Esophagus muscularis mucosa (tissue), 4 donors: Measurements from ENCODE around the gene TRIM56. TPM values are rescaled to one million over a fixed set of nuclear protein-coding genes. Genes with fewer than 3 reads are reported as not detected.
"Not testable (repeated sequence)": the region's sequence is repeated elsewhere in the genome, so short reads cannot be mapped to it uniquely, and the experiment has no call there.

Experiments used
- DNase-seq: peaks from one replicate; pipeline ENCODE4 v3.0.0-alpha.2; 2017; ENCODE audit errors: extremely low spot score
- H3K27ac ChIP-seq, 4 donors: fragments of 200-600 bp; sonication (generic); replicated peaks in 1 of 4; 1 replicate in 3 of 4; 2 replicates in 1 of 4; pipeline ENCODE4 v1.5.1; 2016 to 2019; ENCODE audit warnings: mild to moderate bottlenecking in 1 of 4
- H3K27me3 ChIP-seq, 4 donors: fragments of 200-600 bp; sonication (generic); one replicate each; pipeline versions ENCODE4 v1.5.1 to v1.6.0; 2016 to 2019
- H3K36me3 ChIP-seq, 4 donors: fragments of 200-600 bp; sonication (generic); one replicate each; pipeline ENCODE4 v1.5.1; 2016 to 2019
- H3K4me1 ChIP-seq, 4 donors: fragments of 200-600 bp; sonication (generic); one replicate each; pipeline ENCODE4 v1.5.1; 2016 to 2019
- H3K4me3 ChIP-seq, 4 donors: fragments of 200-600 bp; sonication (generic); 1 replicate in 2 of 4; 2 replicates in 2 of 4; pipeline ENCODE4 v1.5.1; 2016 to 2019; ENCODE audit warnings: mild to moderate bottlenecking in 4 of 4, moderate library complexity in 1 of 4
- H3K9me3 ChIP-seq, 4 donors: fragments of 200-600 bp; sonication (generic); 1 replicate in 3 of 4; 2 replicates in 1 of 4; pipeline ENCODE4 v1.5.1; 2016 to 2019
- CTCF ChIP-seq, 3 experiments: fragments of 200-600 bp in 2 of 3; fragments of 450-650 bp in 1 of 3; sonication (generic) in 2 of 3; IDR thresholded peaks; one replicate each; pipeline ENCODE4 v1.5.1; 2017 to 2019; ENCODE audit warnings: antibody characterized with exemption in 3 of 3, mild to moderate bottlenecking in 2 of 3, moderate library complexity in 1 of 3
- EP300 ChIP-seq: sonication (generic); formaldehyde crosslinking; IDR thresholded peaks from one replicate; pipeline ENCODE4 v1.6.1; 2017; ENCODE audit warnings: antibody characterized with exemption
- POLR2A ChIP-seq: fragments of 450-650 bp; IDR thresholded peaks from one replicate; pipeline ENCODE4 v1.6.1; 2017; ENCODE audit warnings: antibody characterized with exemption, moderate library complexity, mild to moderate bottlenecking, low read depth
- POLR2AphosphoS5 ChIP-seq, 2 donors: sonication (generic); formaldehyde crosslinking; IDR thresholded peaks; one replicate each; pipeline ENCODE4 v1.6.1; 2017; ENCODE audit warnings: antibody characterized with exemption in 2 of 2
- WGBS: methylation state at CpG from one replicate; pipeline ENCODE4 v1.1.5; 2018; 5-methylcytosine and 5-hydroxymethylcytosine counted together
- intact Hi-C: fragments of 100-400 bp; cut with DNase I; formaldehyde crosslinking; loops from one replicate; pipeline ENCODE4 v1.15.1; 2023
- total RNA-seq, 4 donors: library from RNA; depleted of rRNA; stranded (reverse); fragments of >200 nt; gene quantifications; one replicate each; pipeline versions ENCODE4 v1.1.0 to v1.2.1, GENCODE V29; 2016

TRIM56 gene
- total RNA-seq, 4 donors from 2014 or later = 16.2 to 25.1 (median 22.9) TPM

GRCh38 chr7:101075646-101076045 lies 9.6 kb upstream of the TRIM56 start:
- no peak overlapping the region for H3K27ac ChIP-seq
- no peaks in the 10 kb centered on the region for H3K36me3 ChIP-seq
- no peaks in the 10 kb centered on the region for H3K9me3 ChIP-seq
- no peak for DNase-seq
- WGBS = 65% methylated on average over 3 of the region's 3 CpGs
- intact Hi-C loops = loop anchor here (5.0 kb wide), 1 partner anchor 178 kb away; the partner anchor contains the start of gene ACHE
- no peak overlapping the region for H3K4me3 ChIP-seq
- TF ChIP-seq CTCF (IDR thresholded peaks at IDR 0.05) = no peak
- no peak for TF ChIP-seq POLR2A
- no peak for TF ChIP-seq EP300
- no peak for TF ChIP-seq POLR2AphosphoS5 (IDR thresholded peaks at IDR 0.05)
- H3K27me3 ChIP-seq = peaks cover 0 to 10% (median 0%) of the 10 kb centered on the region in 4 donors
- H3K4me1 ChIP-seq = peaks cover 0 to 7% (median 2%) of the 10 kb centered on the region in 4 donors

- DNase-seq, H3K36me3 ChIP-seq, H3K27me3 ChIP-seq, H3K27ac ChIP-seq, H3K4me1 ChIP-seq, H3K9me3 ChIP-seq, H3K4me3 ChIP-seq: not testable (repeated sequence)
- intact Hi-C loops = loop anchor here (5.0 kb wide), 1 partner anchor 179 kb away; the partner anchor contains the start of gene ACHE
- WGBS = 81% methylated on average over 8 of the region's 8 CpGs
These were observed 9.1 kb upstream of the TRIM56 start for GRCh38 chr7:101076183-101076582.

- WGBS = 11% methylated on average over 11 of the region's 13 CpGs
- intact Hi-C loops = loop anchor here (5.0 kb wide), 1 partner anchor 180 kb away; the partner anchor contains the start of gene ACHE
- H3K27me3 ChIP-seq = peaks cover 0 to 3% (median 0%) of the 10 kb centered on the region in 4 donors
- H3K4me1 ChIP-seq = peaks cover 0 to 7% (median 2%) of the 10 kb centered on the region in 4 donors
- H3K4me3 ChIP-seq = no peak overlapping the region
- TF ChIP-seq POLR2A = no peak
- TF ChIP-seq POLR2AphosphoS5 (IDR thresholded peaks at IDR 0.05) = peak in 1 of 2 donors; percentile 9
- TF ChIP-seq CTCF (IDR thresholded peaks at IDR 0.05) = peak; percentile 59 to 92 (median 71)
- TF ChIP-seq EP300 = no peak
- H3K9me3 ChIP-seq = no peaks in the 10 kb centered on the region
- no peaks in the 10 kb centered on the region for H3K36me3 ChIP-seq
- DNase-seq = no peak
- no peak overlapping the region for H3K27ac ChIP-seq
These were observed 7.8 kb upstream of the TRIM56 start for GRCh38 chr7:101077303-101078086.

- intact Hi-C loops = no loop called here
- no peak for DNase-seq
These were observed 3.8 kb upstream of the TRIM56 start for GRCh38 chr7:101081432-101081831.

GRCh38 chr7:101084865-101085161 lies 468 bp upstream of the TRIM56 start:
- peak overlapping the region; percentile 63 to 93 (median 82) for H3K4me3 ChIP-seq
- WGBS = 63% methylated on average over 5 of the region's 5 CpGs
- peaks cover 0 to under 1% (median 0%) of the 10 kb centered on the region in 4 donors for H3K27me3 ChIP-seq
- peaks cover 23 to 31% (median 29%) of the 10 kb centered on the region in 4 donors for H3K36me3 ChIP-seq
- no peaks in the 10 kb centered on the region for H3K9me3 ChIP-seq
- TF ChIP-seq POLR2A (no peak), POLR2AphosphoS5 (IDR thresholded peaks at IDR 0.05) (no peak), CTCF (IDR thresholded peaks at IDR 0.05) (no peak), EP300 (no peak)
- intact Hi-C loops = no loop called here
- DNase-seq = no peak
- H3K27ac ChIP-seq = peak overlapping the region; percentile 86 to 96 (median 93)
- H3K4me1 ChIP-seq = peaks cover 28 to 49% (median 46%) of the 10 kb centered on the region in 4 donors

More at GRCh38 chr7:101081432-101081831, 3.8 kb upstream of the TRIM56 start:
- 70% methylated on average over 1 of the region's 1 CpG for WGBS
- Histone ChIP-seq H3K4me1 (peaks cover 12 to 22% (median 15%) of the 10 kb centered on the region in 4 donors), H3K4me3 (no peak overlapping the region), H3K9me3 (no peaks in the 10 kb centered on the region), H3K36me3 (no peaks in the 10 kb centered on the region), H3K27me3 (peaks cover 0 to 3% (median 0%) of the 10 kb centered on the region in 4 donors), H3K27ac (no peak overlapping the region)
- TF ChIP-seq CTCF (IDR thresholded peaks at IDR 0.05) = no peak
